ENCODE results near the gene U2AF1. TPM values are rescaled to one million over a fixed set of nuclear protein-coding genes. Genes with fewer than 3 reads are reported as not detected.
"Not testable (repeated sequence)": the region's sequence is repeated elsewhere in the genome, so short reads cannot be mapped to it uniquely, and the experiment has no call there.

Gene U2AF1
- total RNA-seq, 2 donors from 2014 or later, result 61.8 to 135 TPM

DNA sequence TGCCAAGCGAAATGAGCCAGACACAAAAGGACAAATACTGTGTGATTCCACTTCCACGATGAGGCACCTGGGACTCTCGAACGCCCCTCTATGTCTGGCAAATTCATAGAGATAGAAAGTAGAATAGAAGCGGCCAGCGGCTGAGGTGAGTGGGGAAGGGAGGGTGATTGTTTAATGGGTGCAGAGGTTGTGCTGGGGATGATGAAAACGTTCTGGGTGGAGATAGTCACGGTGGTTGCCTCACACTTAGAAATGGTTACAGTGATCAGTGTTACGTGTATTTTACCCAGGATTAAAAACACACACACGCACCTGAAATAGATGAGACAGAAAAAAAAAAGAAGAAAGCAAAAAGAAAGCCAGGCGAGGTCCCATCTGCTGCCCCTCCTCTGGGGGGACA is 34.6 kb downstream of the U2AF1 start:
- not testable (repeated sequence) for H3K27me3 Mint-ChIP-seq (ENCODE audit: insufficient read depth); H3K4me3 ChIP-seq (ENCODE audit: low read length); DNase-seq; H3K27ac Mint-ChIP-seq; H3K36me3 ChIP-seq (ENCODE audit: control insufficient read depth, insufficient read depth, low read length); H3K27ac ChIP-seq (ENCODE audit: low read depth, low read length); H3K9me3 ChIP-seq (ENCODE audit: control insufficient read depth, low read length); H3K4me1 ChIP-seq (ENCODE audit: control insufficient read depth, insufficient read depth, low read length); H3K9me3 Mint-ChIP-seq; H3K4me3 Mint-ChIP-seq; H3K9ac ChIP-seq (ENCODE audit: extremely low read depth, low read length, poor library complexity, severe bottlenecking); H3K27me3 ChIP-seq (ENCODE audit: control insufficient read depth, insufficient read depth, low read length, poor library complexity, severe bottlenecking); H3K36me3 Mint-ChIP-seq (ENCODE audit: low read depth); H3K4me1 Mint-ChIP-seq
- no CpG with 5 or more reads among the region's 11 CpGs for WGBS, 2 experiments (ENCODE audit: insufficient coverage in 1 of 2, insufficient read length in 1 of 2)

DNA sequence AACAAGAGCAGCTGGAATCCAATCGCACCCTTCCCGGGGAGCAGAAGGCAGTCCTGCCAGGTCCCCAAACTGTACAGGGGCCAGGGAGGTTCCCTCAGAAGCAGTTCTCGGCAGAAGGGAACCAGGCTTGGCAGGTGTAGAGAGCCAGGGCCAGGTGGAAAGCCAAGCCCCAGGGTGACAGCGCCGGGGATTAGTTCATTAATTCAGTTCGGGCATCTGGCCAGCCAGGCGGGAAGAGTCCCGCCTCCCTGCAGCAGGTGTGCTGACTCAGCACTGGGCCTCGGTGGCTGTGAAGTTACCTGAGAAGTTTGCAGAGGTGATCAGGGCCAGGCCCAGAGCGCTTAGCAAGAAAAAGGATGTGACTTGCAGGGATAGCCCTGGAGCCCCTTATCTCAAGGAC is 37.7 kb downstream of the U2AF1 start:
- not testable (repeated sequence) for DNase-seq; H3K4me1 Mint-ChIP-seq; H3K27me3 ChIP-seq (ENCODE audit: control insufficient read depth, insufficient read depth, low read length, poor library complexity, severe bottlenecking); H3K4me3 ChIP-seq (ENCODE audit: low read length); H3K27ac Mint-ChIP-seq; H3K9me3 Mint-ChIP-seq; H3K9ac ChIP-seq (ENCODE audit: extremely low read depth, low read length, poor library complexity, severe bottlenecking); H3K27me3 Mint-ChIP-seq (ENCODE audit: insufficient read depth); H3K36me3 Mint-ChIP-seq (ENCODE audit: low read depth); H3K36me3 ChIP-seq (ENCODE audit: control insufficient read depth, insufficient read depth, low read length); H3K4me1 ChIP-seq (ENCODE audit: control insufficient read depth, insufficient read depth, low read length); H3K9me3 ChIP-seq (ENCODE audit: control insufficient read depth, low read length); H3K27ac ChIP-seq (ENCODE audit: low read depth, low read length); H3K4me3 Mint-ChIP-seq
- WGBS, 2 experiments (ENCODE audit: insufficient coverage in 1 of 2, insufficient read length in 1 of 2), result no CpG with 5 or more reads among the region's 10 CpGs

DNA sequence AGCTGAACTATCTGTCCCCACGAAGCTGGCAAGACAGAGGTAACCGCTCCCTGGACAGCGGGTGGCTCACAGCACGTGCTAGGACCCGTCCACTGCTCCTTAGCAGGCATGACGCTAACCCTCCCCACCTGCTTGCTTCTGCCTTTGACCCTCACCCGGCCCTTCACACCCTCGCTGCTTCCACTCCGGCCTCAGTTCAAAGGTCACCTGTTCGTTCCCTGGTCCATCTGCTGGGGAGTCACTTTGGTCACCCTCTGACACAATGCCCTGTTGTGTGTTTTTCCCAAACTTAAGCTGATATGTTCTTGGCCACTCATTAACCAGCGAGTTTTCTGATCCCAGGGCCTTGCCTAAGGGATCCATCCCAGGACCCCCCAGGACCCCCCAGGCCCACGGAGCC is 39.3 kb downstream of the U2AF1 start:
- not testable (repeated sequence) for H3K27me3 Mint-ChIP-seq (ENCODE audit: insufficient read depth); H3K9me3 ChIP-seq (ENCODE audit: control insufficient read depth, low read length); H3K9me3 Mint-ChIP-seq; H3K36me3 ChIP-seq (ENCODE audit: control insufficient read depth, insufficient read depth, low read length); DNase-seq; H3K4me3 ChIP-seq (ENCODE audit: low read length); H3K27me3 ChIP-seq (ENCODE audit: control insufficient read depth, insufficient read depth, low read length, poor library complexity, severe bottlenecking); H3K27ac Mint-ChIP-seq; H3K4me1 ChIP-seq (ENCODE audit: control insufficient read depth, insufficient read depth, low read length); H3K9ac ChIP-seq (ENCODE audit: extremely low read depth, low read length, poor library complexity, severe bottlenecking); H3K4me3 Mint-ChIP-seq; H3K4me1 Mint-ChIP-seq; H3K36me3 Mint-ChIP-seq (ENCODE audit: low read depth); H3K27ac ChIP-seq (ENCODE audit: low read depth, low read length)
- WGBS, 2 experiments (ENCODE audit: insufficient coverage in 1 of 2, insufficient read length in 1 of 2), result 93% methylated on average over 4 of the region's 12 CpGs; no CpG with 5 or more reads in 1 of the 2 experiments

DNA sequence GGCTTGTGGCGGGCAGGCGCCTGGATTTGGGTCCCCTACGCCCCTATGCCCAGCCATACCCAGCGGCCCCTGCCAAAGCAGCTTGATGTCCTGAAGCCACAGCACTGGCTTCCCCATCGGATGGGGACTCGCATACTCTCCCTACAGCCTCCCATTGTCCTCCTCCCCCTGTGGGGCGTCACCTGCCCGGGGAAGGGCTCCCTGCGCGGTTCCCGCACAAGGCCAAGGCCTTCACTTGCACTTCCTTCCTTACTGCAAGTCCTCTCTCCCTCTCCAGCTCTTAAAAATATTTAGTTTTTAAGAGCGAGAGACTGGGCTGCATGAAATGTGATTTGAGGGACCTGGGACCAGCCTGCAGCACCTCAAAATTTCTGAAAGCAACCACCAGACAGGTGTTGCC is 40.7 kb downstream of the U2AF1 start:
- not testable (repeated sequence) for H3K36me3 Mint-ChIP-seq (ENCODE audit: low read depth); H3K4me1 ChIP-seq (ENCODE audit: control insufficient read depth, insufficient read depth, low read length); H3K9me3 Mint-ChIP-seq; H3K27me3 Mint-ChIP-seq (ENCODE audit: insufficient read depth); H3K4me3 ChIP-seq (ENCODE audit: low read length); H3K36me3 ChIP-seq (ENCODE audit: control insufficient read depth, insufficient read depth, low read length); H3K9ac ChIP-seq (ENCODE audit: extremely low read depth, low read length, poor library complexity, severe bottlenecking); H3K4me3 Mint-ChIP-seq; H3K27ac ChIP-seq (ENCODE audit: low read depth, low read length); H3K4me1 Mint-ChIP-seq; H3K27me3 ChIP-seq (ENCODE audit: control insufficient read depth, insufficient read depth, low read length, poor library complexity, severe bottlenecking); DNase-seq; H3K9me3 ChIP-seq (ENCODE audit: control insufficient read depth, low read length); H3K27ac Mint-ChIP-seq
- WGBS, 2 experiments (ENCODE audit: insufficient coverage in 1 of 2, insufficient read length in 1 of 2), result no CpG with 5 or more reads among the region's 12 CpGs

DNA sequence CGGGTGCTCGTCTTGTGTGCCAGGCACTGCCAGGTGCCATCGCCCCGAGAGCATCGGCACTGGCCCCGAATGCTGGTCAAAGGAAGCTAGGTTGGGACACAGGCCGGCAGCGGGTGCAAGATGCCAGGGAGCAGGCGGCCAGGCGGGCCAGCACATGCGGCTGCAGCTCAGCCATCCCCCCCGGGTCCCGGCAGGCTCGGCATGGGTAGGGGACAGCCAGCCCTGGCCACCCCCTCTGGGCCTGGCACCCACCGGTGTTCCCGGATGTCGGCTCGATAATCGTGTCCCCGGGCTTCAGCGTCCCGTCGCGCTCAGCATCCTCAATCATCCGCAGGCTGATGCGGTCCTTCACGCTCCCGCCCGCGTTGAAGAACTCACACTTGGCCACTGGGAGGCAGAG is 41.4 kb downstream of the U2AF1 start:
- not testable (repeated sequence) for H3K9me3 ChIP-seq (ENCODE audit: control insufficient read depth, low read length); H3K27me3 Mint-ChIP-seq (ENCODE audit: insufficient read depth); H3K4me1 ChIP-seq (ENCODE audit: control insufficient read depth, insufficient read depth, low read length); H3K27ac ChIP-seq (ENCODE audit: low read depth, low read length); H3K4me1 Mint-ChIP-seq; H3K4me3 Mint-ChIP-seq; H3K4me3 ChIP-seq (ENCODE audit: low read length); H3K27ac Mint-ChIP-seq; H3K36me3 Mint-ChIP-seq (ENCODE audit: low read depth); H3K9ac ChIP-seq (ENCODE audit: extremely low read depth, low read length, poor library complexity, severe bottlenecking); H3K27me3 ChIP-seq (ENCODE audit: control insufficient read depth, insufficient read depth, low read length, poor library complexity, severe bottlenecking); H3K9me3 Mint-ChIP-seq; H3K36me3 ChIP-seq (ENCODE audit: control insufficient read depth, insufficient read depth, low read length); DNase-seq
- WGBS, 2 experiments (ENCODE audit: insufficient coverage in 1 of 2, insufficient read length in 1 of 2), result 90% methylated on average over 5 of the region's 30 CpGs; no CpG with 5 or more reads in 1 of the 2 experiments

DNA sequence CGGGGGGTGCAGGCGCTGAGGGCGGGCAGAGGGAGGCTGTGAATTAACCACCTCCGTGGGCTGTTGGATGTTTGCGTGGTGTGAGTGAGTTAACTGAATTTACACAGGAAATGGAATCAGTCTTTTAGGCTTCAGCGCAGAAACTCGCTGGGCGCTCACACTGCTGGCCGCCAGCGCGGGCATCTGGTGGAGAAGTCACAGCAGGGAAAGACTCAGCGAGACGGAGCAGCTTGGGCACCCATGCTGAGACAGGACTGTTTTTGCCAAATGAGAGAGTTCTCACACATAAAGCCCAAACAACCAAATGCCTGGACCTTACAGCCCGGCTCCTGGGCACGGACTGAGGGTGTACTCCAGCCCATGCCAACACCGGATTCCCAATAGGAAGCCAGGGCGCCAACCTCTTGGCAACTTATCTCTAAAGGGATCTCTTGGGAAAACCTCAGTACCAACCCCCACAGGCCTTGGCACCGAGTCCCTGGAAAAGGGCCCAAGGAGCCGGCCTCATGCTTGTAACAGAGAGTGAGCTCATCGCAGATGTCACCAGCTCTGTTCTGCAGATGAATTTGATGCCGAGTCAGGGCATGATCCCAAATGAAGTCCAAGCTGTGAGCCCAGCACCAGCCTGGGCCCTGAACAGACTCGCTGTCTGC is 43.0 kb downstream of the U2AF1 start:
- not testable (repeated sequence) for DNase-seq; H3K9ac ChIP-seq (ENCODE audit: extremely low read depth, low read length, poor library complexity, severe bottlenecking); H3K27ac Mint-ChIP-seq; H3K27me3 Mint-ChIP-seq (ENCODE audit: insufficient read depth); H3K36me3 Mint-ChIP-seq (ENCODE audit: low read depth); H3K27ac ChIP-seq (ENCODE audit: low read depth, low read length); H3K4me1 Mint-ChIP-seq; H3K9me3 Mint-ChIP-seq; H3K4me1 ChIP-seq (ENCODE audit: control insufficient read depth, insufficient read depth, low read length); H3K4me3 Mint-ChIP-seq; H3K9me3 ChIP-seq (ENCODE audit: control insufficient read depth, low read length); H3K4me3 ChIP-seq (ENCODE audit: low read length); H3K36me3 ChIP-seq (ENCODE audit: control insufficient read depth, insufficient read depth, low read length); H3K27me3 ChIP-seq (ENCODE audit: control insufficient read depth, insufficient read depth, low read length, poor library complexity, severe bottlenecking)
- WGBS, 2 experiments (ENCODE audit: insufficient coverage in 1 of 2, insufficient read length in 1 of 2), result no CpG with 5 or more reads among the region's 22 CpGs

DNA sequence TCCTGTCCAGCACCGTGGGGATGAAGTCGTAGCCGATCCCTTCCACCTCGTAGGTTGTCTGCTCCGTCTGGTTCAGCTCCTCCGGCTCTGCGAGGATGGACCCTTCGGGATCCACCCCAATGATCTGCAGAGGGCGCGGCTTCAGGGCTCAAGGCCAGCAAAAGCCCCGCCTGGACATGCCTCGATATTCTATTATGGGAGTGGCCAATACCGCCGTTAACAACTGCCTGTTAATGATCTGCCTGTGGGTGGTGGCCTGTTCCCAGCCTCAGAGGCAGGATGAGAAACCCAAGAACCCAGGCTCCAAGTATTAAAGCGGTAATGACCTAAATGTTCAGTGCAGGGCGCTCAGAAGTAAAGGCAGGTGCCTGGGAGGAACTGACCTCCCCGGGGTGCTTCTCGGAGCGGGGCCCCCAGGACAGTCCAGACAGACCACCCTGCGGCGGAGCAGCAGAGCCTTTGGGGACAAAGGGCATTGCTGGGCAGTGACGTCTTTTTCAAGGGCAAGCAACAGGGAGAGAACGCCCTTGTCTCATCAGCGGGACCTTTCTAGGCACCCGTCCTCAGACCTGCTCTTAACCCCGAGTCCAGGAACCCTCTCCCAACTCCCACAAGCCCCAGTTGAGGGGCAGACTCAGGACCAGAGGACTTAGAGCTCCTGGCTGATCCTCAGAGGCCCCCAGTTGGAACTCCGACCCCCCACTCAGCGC is 44.3 kb downstream of the U2AF1 start:
- H3K36me3 Mint-ChIP-seq (ENCODE audit: low read depth); H3K27ac Mint-ChIP-seq; H3K9ac ChIP-seq (ENCODE audit: extremely low read depth, low read length, poor library complexity, severe bottlenecking); DNase-seq; H3K4me3 Mint-ChIP-seq; H3K9me3 Mint-ChIP-seq; H3K27me3 Mint-ChIP-seq (ENCODE audit: insufficient read depth); H3K4me1 Mint-ChIP-seq; H3K4me3 ChIP-seq (ENCODE audit: low read length); H3K4me1 ChIP-seq (ENCODE audit: control insufficient read depth, insufficient read depth, low read length); H3K27ac ChIP-seq (ENCODE audit: low read depth, low read length); H3K9me3 ChIP-seq (ENCODE audit: control insufficient read depth, low read length); H3K36me3 ChIP-seq (ENCODE audit: control insufficient read depth, insufficient read depth, low read length); H3K27me3 ChIP-seq (ENCODE audit: control insufficient read depth, insufficient read depth, low read length, poor library complexity, severe bottlenecking): not testable (repeated sequence)
- no CpG with 5 or more reads among the region's 28 CpGs for WGBS, 2 experiments (ENCODE audit: insufficient coverage in 1 of 2, insufficient read length in 1 of 2)

Measured in endodermal cell (in vitro differentiated cells).